NCI-H526 (cell line): ENCODE measurements around the gene CELF6.

ENCODE experiments used
- DNase-seq, 2 experiments: peaks; one replicate each; lab custom pipeline; 2025; lab: John Stamatoyannopoulos, UW

CELF6 gene

DNA sequence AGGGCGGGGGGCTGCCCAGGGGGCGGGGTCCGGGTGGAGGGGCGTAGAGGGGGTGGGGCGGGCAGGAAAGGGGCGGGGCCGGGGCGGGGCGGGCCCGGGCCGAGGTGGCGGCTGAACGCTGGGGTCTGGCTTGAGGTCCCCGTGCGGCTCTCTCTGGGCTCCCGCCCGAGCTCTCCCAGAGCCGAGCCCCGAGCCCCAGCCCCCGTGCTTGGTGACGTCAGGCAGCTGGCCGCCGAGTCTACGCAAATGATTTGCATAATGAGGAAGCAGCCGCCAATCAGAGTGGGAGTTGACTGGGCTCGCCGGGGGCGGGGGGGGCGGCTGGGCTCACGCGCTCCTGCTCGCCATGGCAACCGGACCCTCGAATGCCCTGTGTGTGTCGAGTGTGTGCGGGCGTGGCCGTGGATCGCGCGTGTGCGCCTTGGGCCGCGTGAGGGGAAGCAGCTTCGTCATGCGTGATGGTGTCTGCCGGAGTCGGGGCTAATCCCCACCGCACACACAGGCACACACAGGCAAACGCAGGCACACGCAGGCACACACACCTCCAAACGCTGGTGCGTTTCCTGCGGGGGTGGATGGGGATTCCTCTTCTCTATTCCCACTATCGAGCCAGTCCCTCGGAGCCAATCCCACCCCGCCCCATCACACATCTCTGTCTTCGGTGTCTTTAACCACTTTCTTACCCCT lies at the start of gene CELF6:
Gene CELF6 (minus strand): TSS at position 173 of the 687 bp plus-strand sequence. CDS start 283 bp downstream, outside the sequence.
- DNase-seq = peak; percentile 86 to 94

DNA sequence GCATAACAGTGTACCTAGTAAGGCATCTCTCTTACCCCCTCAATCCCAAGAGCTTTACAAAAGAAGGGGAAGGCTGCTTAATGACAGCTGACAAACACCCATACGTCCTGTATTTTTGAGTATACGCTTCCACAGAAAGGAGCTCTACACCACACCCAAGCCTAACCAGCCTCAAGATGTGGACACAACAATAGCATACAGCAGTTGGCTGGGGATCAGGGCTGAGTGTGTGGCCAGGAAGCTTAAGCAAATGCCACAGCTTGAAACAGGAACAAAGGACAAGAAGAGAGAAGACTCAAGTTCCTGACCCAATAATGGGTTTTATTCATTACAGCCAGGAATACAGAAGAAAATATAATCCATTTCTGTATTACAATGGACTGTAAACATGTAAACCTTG lies 48.9 kb upstream of the CELF6 start:
- no peak for DNase-seq

DNA sequence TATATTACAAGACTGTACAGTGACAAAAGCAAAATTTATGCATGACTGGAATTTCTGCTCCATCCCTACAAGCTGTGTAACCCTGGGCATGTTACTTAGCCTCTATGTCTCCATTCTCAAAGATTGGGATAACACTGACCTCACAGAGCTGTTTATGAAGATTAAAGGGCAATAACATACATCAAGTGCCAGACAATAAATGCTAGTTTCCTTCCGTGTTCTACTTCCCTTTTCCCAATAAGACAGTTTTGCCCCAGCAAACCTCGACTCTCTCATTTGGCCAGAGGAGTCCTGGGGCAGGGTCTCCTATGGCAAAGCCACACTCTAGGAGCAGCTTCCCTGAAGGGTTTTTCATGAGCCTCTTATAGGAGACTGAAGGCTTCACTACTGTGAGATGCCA lies 48.4 kb upstream of the CELF6 start:
- no peak for DNase-seq

DNA sequence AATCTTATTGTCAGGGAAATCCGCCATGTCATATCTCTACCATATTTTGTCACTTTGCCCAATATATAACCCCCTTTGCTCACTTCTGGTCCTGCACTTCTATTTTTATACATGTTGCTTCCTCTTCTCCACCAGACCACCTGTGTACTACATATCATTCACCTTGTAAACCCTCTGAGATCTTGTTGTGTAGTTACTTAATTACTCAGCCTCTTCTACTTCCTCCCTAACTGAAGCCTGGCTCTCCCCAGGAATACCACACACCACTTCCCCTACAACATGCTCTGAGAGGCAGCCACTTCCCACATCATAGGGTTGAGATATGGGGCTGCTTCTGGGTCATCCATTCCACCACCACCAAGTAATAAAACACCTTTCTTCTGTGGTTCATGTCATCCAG lies 45.9 kb upstream of the CELF6 start:
- DNase-seq = no peak

DNA sequence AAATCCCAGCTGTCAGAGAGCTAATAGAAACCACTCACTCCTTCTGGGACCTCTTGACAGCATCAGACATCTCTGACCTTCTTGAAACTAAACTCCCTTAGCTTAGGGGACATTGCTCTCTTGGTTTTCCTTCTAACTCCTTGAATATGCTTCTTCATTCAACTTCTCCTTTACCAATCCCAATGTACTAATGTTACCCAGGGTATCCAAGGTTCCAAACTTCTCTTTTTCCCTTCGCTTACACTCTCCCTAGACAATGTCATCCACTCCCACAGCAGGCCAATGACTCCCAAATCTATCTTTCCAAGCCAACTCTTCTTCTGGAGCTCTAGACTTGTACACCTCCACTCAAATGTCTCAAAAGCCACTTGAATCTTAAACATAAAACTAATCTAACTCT lies 41.2 kb upstream of the CELF6 start:
- no peak for DNase-seq

DNA sequence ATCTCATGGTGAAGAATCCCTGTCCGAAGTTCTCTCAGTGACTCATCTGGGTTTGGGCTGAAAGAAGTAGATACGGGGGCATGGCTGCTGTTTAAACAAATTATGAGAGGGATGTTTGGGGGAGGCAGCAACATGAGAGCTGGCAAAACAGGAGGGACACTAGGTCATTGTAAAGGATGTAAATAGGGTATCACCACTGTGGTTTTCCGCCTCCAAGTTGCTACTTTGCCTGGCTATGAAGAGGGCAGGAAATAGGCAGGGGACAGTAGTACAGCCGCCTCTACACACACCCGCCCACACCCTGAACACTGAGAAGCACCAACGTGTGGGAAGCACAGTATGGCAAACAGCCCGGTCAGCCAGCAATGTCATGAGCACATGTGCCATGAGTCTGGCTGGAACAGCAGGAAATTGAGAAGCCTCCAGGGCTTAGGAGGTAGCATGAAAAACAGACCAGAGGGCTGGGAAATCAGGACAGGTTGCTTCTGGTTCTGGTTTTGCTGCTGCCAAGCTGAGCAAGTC lies 38.8 kb upstream of the CELF6 start:
- DNase-seq = peak in 1 of 2 experiments; percentile 19

DNA sequence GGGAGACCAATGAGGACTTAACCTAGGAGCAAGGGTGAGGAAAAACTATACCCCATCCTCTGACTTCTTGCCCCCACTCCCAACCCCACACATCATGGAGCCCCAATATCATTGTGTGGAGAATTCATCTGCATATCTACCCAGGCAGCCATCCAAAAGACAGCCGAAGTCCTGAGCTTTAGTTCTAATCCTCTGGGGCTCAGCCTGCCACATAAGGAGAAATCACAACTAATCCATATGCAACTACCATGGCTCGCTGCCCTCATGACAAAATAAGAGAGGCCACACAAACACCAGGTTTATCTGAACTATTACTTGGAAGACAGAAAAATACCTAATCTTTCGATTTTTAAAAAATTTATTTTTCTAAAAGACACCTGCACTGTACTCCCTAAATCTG lies 38.2 kb upstream of the CELF6 start:
- no peak for DNase-seq

DNA sequence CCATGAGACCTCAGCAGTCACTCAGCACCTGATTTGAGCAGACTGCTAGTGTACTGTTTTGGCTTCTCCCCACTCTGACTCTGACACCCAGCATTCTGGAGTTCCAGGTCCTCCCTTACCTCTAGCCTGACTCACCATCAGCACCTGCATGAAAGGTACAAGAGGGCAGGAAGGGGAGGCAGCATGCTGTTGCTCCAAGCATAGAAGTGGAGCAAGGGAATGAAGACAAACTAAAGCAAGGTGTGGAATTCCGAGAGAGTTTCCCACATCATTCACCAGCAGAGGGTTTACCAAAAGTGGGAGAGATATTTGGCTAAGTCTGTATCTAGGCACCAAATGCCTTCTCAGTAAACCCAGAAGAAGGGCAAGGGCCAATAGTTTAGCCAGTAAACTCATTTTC lies 34.5 kb upstream of the CELF6 start:
- DNase-seq = no peak

DNA sequence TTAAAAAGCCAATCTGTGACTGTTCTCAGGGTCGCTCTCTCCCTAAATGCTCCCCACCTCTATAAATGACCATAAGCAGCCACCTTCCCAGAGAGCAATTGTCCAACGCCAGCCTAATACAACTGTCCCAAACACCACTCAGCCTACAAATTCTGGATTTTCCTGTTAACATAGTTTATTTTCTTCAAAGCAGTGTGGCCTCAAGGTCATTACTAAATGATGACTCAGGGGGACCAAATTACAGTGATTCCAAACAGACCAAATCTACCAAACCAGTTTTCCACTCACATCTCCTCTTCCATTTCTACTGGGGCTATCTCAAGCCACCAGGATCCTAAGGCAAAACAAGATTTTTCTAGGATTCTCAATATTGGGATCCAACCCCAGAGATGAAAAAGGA lies 33.3 kb upstream of the CELF6 start:
- DNase-seq = no peak

DNA sequence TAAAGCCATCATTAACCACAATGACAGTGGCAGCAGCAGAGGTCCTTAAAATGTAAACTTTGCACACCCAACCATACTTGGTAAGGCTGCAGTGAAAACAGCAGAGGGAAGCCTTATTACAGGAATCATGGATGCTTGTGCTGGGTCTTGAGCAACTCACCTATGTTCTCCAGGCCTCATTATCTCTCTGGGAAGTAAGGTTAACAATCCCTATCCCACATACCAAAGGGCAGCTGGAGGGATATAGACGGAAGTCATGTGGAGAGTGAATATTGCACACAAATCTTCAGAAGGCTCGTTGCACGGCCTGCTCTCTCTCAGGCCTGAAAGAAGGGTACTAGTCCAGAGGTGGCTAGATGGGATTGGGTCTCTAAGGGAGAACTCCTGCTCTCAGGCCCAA lies 25.8 kb upstream of the CELF6 start:
- no peak for DNase-seq

DNA sequence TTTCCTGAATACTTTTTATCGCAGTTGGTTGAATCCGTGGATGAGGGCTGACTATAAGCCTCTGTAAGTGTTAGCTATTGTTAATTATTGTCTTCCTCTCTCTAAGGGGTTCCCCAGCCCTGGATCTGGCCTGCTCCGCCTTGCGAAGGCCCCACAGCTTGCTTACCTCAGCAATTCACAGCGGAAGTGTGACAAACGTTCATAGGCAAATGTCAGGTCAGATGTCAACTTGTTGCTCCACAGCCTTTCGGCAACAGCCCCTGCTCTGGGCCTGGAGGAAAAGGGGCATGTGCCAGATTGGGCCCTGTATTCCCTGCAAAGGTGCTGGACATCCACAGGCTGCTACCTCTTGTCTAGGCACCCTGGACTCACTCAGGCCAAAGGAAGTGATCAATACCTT lies 25.3 kb upstream of the CELF6 start:
- DNase-seq = no peak

DNA sequence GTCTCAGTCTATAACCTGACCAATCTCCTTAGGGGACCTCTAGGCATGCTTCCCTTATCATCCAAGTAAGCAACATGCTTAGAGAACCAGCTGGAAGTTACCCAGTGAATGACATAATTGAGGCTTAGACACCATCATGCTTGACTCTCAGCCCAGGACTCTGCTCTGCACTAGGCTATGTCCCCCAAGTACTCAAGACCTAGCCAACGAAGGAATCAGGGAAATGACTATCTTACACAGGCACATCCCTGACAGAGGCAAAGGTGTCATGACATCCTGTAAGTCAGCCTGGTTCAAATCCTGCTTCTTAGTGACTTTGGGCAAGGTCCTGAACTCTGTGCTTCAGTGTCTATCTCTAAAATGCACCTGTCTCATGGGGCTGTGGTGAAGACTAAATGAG lies 24.6 kb upstream of the CELF6 start:
- DNase-seq = no peak

DNA sequence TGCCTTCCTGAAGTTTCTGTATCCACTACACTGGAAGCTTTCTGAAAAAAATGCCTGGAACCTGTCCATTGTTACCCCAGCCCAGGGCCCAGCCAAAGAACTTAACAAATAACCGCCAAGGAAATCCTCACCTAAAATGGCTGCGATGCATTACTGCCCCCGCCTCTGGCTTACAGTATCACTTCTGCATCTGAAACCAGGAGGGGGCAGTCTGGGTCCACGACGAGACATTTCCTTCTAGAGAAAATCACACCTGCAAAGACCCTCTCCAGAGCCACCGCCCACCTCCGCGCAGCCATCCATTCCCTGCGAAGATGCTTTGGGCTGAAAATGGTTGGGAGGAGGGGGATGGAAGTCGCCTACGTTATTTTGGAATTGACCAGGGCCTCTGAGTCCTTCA lies 22.4 kb upstream of the CELF6 start:
- peak; percentile 51 to 55 for DNase-seq

DNA sequence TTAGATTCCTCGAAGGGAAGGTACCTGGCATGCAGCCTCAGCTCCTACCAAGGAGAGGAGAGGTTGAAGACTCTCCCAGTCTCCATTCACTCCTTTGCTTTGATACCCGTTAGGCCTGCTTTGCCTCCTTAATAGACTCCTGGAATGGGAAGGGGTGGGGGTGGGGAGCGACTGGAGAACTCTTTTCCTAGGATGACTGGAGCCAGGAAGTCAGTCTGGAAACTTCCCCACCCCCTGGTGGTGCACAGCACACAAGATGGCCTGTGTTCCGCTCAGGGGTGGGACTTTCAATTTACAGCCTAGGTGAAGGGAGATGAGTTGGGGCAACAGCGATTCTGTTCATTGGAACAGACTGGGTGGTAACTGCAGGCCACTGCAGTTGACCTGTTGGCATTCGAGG lies 21.4 kb upstream of the CELF6 start:
- peak in 1 of 2 experiments; percentile 42 for DNase-seq

DNA sequence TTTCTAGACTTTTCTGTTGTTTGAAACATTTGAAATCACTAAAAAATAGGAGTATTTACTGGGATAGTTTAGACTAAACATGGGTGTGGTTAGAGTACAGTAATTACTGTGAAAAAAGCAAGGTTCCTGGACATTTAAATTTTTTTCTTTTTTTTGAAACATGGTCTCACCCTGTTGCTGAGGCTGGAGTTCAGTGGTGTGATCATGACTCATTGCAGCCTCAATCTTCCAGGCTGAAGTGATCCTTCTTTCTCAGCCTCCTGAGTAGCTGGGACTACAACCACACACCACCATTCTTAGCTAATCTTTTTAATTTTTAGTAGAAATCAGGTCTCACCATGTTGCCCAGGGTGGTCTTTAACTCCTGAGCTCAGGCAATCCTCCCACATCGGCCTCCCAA lies 20.4 kb upstream of the CELF6 start:
- DNase-seq = no peak

DNA sequence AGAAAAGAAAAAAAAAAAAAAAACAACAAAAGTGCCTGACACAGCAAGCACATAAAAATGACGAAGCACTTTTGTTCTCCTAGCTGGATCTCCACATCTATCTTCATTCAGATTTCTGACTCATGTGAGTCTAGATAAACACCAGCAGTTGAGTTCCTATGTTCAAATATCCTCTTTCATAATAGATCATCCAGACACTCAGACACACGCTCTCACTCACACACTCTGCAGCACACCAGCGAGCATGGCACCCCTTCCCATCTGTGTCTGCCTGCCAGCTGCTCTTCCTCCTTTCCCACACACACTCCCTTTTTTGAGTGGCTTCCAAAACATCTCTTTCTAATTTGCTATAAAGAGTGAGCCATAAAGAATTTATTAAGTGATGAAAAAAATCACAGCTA lies 19.8 kb upstream of the CELF6 start:
- no peak for DNase-seq

DNA sequence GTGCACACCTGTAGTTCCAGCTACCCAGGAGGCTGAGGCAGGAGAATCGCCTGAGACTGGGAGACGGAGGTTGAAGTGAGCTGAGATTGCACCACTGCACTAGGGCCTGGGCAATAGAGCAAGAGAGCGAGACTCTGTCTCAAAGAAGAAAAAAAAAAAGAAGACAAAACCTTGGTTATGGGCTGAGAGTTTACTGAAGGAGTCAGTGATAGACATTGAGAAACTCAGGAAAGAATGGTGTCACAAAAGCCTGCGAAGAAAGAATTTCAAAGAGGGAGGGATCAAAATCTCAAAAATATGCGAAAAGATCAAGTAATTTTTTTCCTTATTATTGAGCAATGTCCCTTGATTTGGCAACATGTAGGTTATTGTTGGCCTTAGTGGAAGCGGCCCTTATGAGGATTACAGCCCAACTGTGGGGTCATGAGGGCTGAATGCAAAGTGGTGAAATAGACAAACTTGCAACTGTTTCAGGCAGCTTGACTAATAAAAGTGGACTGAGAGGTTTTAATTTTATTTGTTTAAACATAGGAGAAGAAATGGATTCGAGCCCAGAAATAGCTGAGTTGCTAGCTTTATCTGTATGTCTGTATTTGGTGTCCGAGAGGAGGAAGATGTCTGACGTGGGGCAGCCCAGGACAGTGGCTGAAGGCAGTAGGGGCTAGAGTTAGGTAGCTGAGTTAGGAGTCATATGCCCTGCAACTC lies 18.8 kb upstream of the CELF6 start:
- DNase-seq = no peak

DNA sequence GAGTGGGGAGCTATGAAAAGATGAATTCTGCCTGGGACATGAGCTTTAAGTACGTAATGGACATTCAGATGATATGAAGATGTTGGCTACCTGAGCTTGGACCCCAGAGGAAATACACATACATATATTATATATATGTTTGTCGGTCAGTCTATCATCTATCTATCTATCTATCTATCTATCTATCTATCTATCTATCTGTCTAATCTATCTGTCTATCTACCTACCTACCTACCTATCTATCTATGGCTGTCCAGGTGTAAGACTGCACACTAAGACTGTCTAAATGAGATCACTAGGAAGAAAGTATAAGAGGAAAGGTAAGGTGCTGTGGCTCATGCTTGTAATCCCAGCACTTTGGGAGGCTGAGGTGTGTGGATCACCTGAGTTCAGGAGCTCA lies 18.2 kb upstream of the CELF6 start:
- no peak for DNase-seq

DNA sequence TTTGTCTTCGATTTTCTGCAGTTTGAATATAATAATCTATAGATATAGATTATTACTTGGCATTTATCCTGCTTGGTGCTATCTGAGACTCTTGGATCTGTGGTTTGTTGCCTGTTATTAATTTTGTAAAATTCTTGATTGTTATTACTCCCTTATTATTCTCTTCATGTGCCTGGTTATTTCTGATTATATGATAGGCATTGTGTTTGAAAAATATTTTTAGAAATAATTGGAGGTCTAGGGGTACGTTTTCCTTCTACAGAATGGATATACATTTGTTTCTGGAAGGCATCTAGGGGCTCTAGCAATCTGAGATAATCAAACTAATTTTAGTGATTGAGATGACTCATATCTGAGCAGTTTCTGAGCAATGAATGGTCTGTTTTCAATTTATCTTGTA lies 14.9 kb upstream of the CELF6 start:
- no peak for DNase-seq

DNA sequence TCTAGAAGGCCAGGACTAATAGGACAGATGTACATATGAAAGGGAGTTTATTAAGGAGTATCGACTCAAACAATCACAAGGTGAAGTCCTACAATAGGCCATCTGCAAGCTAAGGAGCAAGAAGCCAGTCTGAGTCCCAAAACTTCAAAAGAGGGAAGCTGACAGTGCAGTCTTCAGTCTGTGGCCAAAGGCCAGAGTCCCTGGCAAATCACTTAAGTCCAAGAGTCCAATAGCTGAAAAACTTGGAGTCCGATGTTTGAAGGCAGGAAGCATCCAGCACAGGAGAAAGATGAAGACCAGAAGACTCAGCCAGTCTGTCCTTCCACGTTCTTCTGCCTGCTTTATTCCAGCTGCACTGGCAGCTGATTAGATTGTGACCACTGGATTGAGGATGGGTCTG lies 11.1 kb upstream of the CELF6 start:
- DNase-seq = no peak

DNA sequence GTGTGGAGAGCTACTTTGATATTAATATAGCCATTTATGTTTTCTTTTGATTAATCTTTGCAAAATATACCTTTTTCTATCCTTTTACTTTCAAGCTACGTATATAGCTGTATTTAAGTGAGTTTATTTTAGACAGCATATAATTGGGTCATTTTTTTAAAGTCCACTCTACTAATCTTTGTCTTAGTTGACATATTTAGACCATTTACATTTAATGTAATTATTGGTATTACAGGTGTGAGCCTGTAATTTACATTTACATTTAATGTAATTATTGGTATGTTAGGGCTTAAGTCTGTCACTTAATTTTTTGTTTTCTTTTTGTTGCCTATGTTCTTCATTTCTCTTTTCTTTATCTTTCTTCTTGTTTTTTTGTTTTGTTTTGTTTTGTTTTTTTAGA lies 3.8 kb upstream of the CELF6 start:
- no peak for DNase-seq

DNA sequence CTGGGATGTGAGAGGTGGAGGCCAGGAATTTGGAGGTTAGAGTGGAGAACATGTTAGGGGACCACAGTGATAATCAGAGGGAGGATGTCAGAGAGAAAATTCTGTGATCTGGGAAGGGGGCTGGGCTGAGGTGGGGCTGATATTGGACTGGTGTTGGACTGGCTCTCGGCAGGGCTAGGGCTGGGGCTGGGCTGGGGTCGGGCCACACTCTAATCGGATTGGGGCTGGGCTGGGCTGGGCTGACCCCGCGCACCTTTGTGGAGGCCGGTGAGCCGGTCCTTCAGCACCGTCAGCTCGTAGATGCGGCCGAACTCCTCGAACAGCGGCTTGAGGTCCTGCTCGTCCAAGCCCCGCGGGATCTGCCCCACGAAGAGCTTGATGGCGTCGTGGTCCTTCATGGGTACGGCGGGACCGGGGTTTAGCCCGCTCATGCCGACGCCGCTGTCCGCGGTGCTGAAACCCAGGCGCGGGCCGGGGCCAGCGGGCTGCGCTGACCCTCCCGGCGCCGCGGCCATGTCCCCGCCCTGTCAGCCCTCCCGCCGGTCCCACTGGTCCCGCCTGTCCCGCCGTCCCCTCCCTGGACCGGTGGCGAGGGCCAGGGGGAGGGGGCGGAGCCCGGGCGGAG lies 485 bp downstream of the CELF6 start:
- DNase-seq = no peak

DNA sequence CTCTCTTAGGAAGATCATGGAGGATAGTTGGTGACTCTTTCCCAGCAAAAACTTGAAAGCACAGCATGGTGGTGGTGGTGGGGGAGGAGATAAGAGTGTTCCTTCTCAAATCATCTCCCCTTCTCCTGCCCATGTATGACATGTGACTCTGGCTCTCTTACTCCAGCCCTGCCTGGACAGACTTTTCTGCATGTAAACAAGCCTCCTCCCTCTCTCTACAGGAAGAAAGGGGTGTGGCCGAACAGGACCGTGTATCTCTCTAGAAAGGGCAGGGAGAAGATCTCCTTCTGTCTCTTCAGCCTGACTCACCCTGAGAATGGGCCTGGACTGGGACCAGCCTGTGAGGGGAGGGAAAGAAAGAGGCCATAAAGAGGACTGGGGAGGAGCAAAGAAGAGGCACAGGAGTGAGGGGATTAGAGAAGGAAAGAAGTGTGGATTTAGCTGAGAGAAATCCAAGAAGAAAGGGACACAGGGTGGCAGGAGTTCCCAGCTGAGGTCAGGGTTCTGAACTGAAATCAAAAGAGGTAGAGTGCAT lies 1.5 kb downstream of the CELF6 start:
- peak; percentile 21 to 39 for DNase-seq
